Tibial nerve (tissue), 4 donors: ENCODE results near the gene MBP.

Source experiments
- CTCF ChIP-seq, 5 experiments: fragments of 200-600 bp in 3 of 5; fragments of 450-650 bp in 2 of 5; sonication (generic) in 3 of 5; IDR thresholded peaks; one replicate each; pipeline ENCODE4 v1.5.1; 2016 to 2019; ENCODE audit warnings: antibody characterized with exemption in 5 of 5, mild to moderate bottlenecking in 3 of 5, moderate library complexity in 2 of 5
- EP300 ChIP-seq, 2 donors: sonication (generic); formaldehyde crosslinking; IDR thresholded peaks; one replicate each; pipeline ENCODE4 v1.6.1; 2017; ENCODE audit warnings: antibody characterized with exemption in 2 of 2, mild to moderate bottlenecking in 1 of 2
- POLR2A ChIP-seq, 2 donors: fragments of 450-650 bp; IDR thresholded peaks; one replicate each; pipeline ENCODE4 v1.6.1; 2017; ENCODE audit warnings: antibody characterized with exemption in 2 of 2, mild to moderate bottlenecking in 2 of 2, moderate library complexity in 2 of 2

GRCh38 chr18:76960528-76961035 lies 172.0 kb downstream of the MBP start:
- TF ChIP-seq CTCF (IDR thresholded peaks at IDR 0.05) (no peak), POLR2A (IDR thresholded peaks at IDR 0.05) (no peak), EP300 (IDR thresholded peaks at IDR 0.05) (no peak)
